Bronchial epithelial cell (primary cell): ENCODE measurements around the gene MCM9. TPM values are rescaled to one million over a fixed set of nuclear protein-coding genes. Genes with fewer than 3 reads are reported as not detected.
"Not testable (repeated sequence)": the region's sequence is repeated elsewhere in the genome, so short reads cannot be mapped to it uniquely, and the experiment has no call there.

Experiments
- DNase-seq: peaks from one replicate; pipeline ENCODE4 v3.0.0-alpha.2; 2010; ENCODE audit warnings: low read depth
- FAIRE-seq: peaks from 2 replicates; lab custom pipeline; 2011; peaks lifted over from hg19 to GRCh38; lab: Jason Lieb, UNC
- H3K27me3 ChIP-seq: 2 replicates; pipeline ENCODE4 v1.5.1; 2011; ENCODE audit warnings: low read length; ENCODE audit not compliant: control insufficient read depth, insufficient read depth
- H3K36me3 ChIP-seq: 2 replicates; pipeline ENCODE4 v1.5.1; 2011; ENCODE audit warnings: low read length; ENCODE audit not compliant: control insufficient read depth, insufficient read depth
- H3K4me3 ChIP-seq: 2 replicates; pipeline ENCODE4 v1.5.1; 2011; ENCODE audit warnings: mild to moderate bottlenecking, low read depth, low read length, control low read depth
- CTCF ChIP-seq: IDR thresholded peaks from 2 replicates; pipeline ENCODE4 v1.5.1; 2011; ENCODE audit warnings: mild to moderate bottlenecking, moderate library complexity, low read length, control low read depth, inconsistent platforms; ENCODE audit not compliant: insufficient read depth, severe bottlenecking
- total RNA-seq: library from RNA; depleted of rRNA; stranded (reverse); fragments of >200 nt; gene quantifications from 2 replicates; pipeline ENCODE4 v1.2.1, GENCODE V29; 2014

Gene MCM9
- total RNA-seq, 1 donor from 2014 or later, result 9.7 TPM

GRCh38 chr6:118869350-118869749, 65.6 kb downstream of the MCM9 start:
- Histone ChIP-seq H3K36me3 (no peaks in the 10 kb centered on the region), H3K4me3 (no peak overlapping the region), H3K27me3 (no peaks in the 10 kb centered on the region)
- FAIRE-seq, result no peak
- DNase-seq, result peak; percentile 71
- TF ChIP-seq CTCF, result no peak

- not testable (repeated sequence) for DNase-seq, H3K36me3 ChIP-seq, FAIRE-seq, H3K4me3 ChIP-seq, H3K27me3 ChIP-seq
Observed at GRCh38 chr6:118868901-118869300, 66.1 kb downstream of the MCM9 start.

GRCh38 chr6:118867181-118867580, 67.8 kb downstream of the MCM9 start:
- Histone ChIP-seq H3K27me3 (no peaks in the 10 kb centered on the region), H3K4me3 (no peak overlapping the region), H3K36me3 (no peaks in the 10 kb centered on the region)
- no peak for TF ChIP-seq CTCF
- DNase-seq (peak; percentile 64), FAIRE-seq (no peak)

- FAIRE-seq (no peak), DNase-seq (no peak)
- TF ChIP-seq CTCF, result no peak
- Histone ChIP-seq H3K36me3 (peaks cover 1% of the 10 kb centered on the region), H3K27me3 (no peaks in the 10 kb centered on the region), H3K4me3 (no peak overlapping the region)
Observed at GRCh38 chr6:118865100-118865391, 69.9 kb downstream of the MCM9 start.

- no peak overlapping the region for H3K4me3 ChIP-seq
- no peak for TF ChIP-seq CTCF
- no peak for DNase-seq
- H3K36me3 ChIP-seq, result peaks cover 1% of the 10 kb centered on the region
- FAIRE-seq, result no peak
- no peaks in the 10 kb centered on the region for H3K27me3 ChIP-seq
Observed at GRCh38 chr6:118864341-118865099, 70.4 kb downstream of the MCM9 start.

- no peak for FAIRE-seq
- no peak for DNase-seq
- Histone ChIP-seq H3K36me3 (peaks cover 1% of the 10 kb centered on the region), H3K27me3 (no peaks in the 10 kb centered on the region), H3K4me3 (no peak overlapping the region)
- TF ChIP-seq CTCF, result no peak
Observed at GRCh38 chr6:118862443-118862842, 72.5 kb downstream of the MCM9 start.
